ENCODE measurements around the gene CSRP3.

- TF ChIP-seq CTCF (IDR thresholded peaks at IDR 0.05): no peak
- no peak for TF ChIP-seq POLR2A (IDR thresholded peaks at IDR 0.05)
- TF ChIP-seq EP300 (IDR thresholded peaks at IDR 0.05): no peak
Measured at GRCh38 chr11:19193916-19194315, 7.9 kb downstream of the CSRP3 start.
